GM23338 (cell line): ENCODE measurements around the gene MINDY3. TPM values are rescaled to one million over a fixed set of nuclear protein-coding genes. Genes with fewer than 3 reads are reported as not detected.

ENCODE experiments used
- ATAC-seq: fragments of 200-7000 bp; cut with Tn5 transposase; 3 replicates; pipeline ENCODE4 v1.9.1; 2020
- DNase-seq: peaks from one replicate; pipeline ENCODE4 v3.0.0-alpha.2; 2015; ENCODE audit warnings: low spot score
- H2AFZ ChIP-seq: fragments of 200-600 bp; sonication (generic); 2 replicates; pipeline ENCODE4 v1.8.0; 2016; ENCODE audit warnings: antibody characterized with exemption, mild to moderate bottlenecking, moderate library complexity
- H3F3A ChIP-seq: fragments of 200-600 bp; sonication (generic); replicated peaks from 2 replicates; pipeline ENCODE4 v1.8.0; 2017; ENCODE audit warnings: antibody characterized with exemption, mixed run types, low read depth
- H3K27ac ChIP-seq: fragments of 200-600 bp; sonication (generic); 2 replicates; pipeline ENCODE4 v1.6.1; 2016; ENCODE audit warnings: low read depth
- H3K27me3 ChIP-seq: fragments of 200-600 bp; sonication (generic); 2 replicates; pipeline ENCODE4 v1.8.0; 2016; ENCODE audit warnings: mild to moderate bottlenecking, mixed run types, moderate library complexity; ENCODE audit not compliant: insufficient read depth
- H3K36me3 ChIP-seq: fragments of 200-600 bp; sonication (generic); 2 replicates; pipeline ENCODE4 v1.8.0; 2016; ENCODE audit warnings: mild to moderate bottlenecking; ENCODE audit not compliant: insufficient read depth
- H3K4me1 ChIP-seq: fragments of 200-600 bp; sonication (generic); 2 replicates; pipeline ENCODE4 v1.8.0; 2016; ENCODE audit warnings: mild to moderate bottlenecking, moderate library complexity; ENCODE audit not compliant: insufficient read depth
- H3K4me2 ChIP-seq: fragments of 200-600 bp; sonication (generic); 2 replicates; pipeline ENCODE4 v1.7.1; 2017; ENCODE audit warnings: mixed run types
- H3K4me3 ChIP-seq: fragments of 200-600 bp; sonication (generic); 2 replicates; pipeline ENCODE4 v1.6.1; 2016; ENCODE audit warnings: mixed run types
- H3K79me2 ChIP-seq: fragments of 200-600 bp; sonication (generic); replicated peaks from 2 replicates; pipeline ENCODE4 v1.8.0; 2017; ENCODE audit warnings: mild to moderate bottlenecking; ENCODE audit not compliant: insufficient read depth
- H3K9me2 ChIP-seq: fragments of 200-600 bp; sonication (generic); 2 replicates; pipeline ENCODE4 v1.8.0; 2017; ENCODE audit not compliant: insufficient read depth
- H4K20me1 ChIP-seq: fragments of 200-600 bp; sonication (generic); replicated peaks from 2 replicates; pipeline ENCODE4 v1.8.0; 2017; ENCODE audit warnings: mild to moderate bottlenecking; ENCODE audit not compliant: insufficient read depth
- H3K27ac Mint-ChIP-seq: 2 replicates; pipeline ENCODE4 v1.8.0; 2020; ENCODE audit warnings: inconsistent platforms, mild to moderate bottlenecking, moderate library complexity, mixed read lengths
- H3K27me3 Mint-ChIP-seq: 3 replicates; pipeline ENCODE4 v1.8.0; 2022; ENCODE audit warnings: low read depth, mild to moderate bottlenecking, moderate library complexity, mixed read lengths, inconsistent platforms; ENCODE audit not compliant: insufficient read depth, poor library complexity
- H3K36me3 Mint-ChIP-seq: 3 replicates; pipeline ENCODE4 v1.8.0; 2021; ENCODE audit warnings: low read depth, mild to moderate bottlenecking, inconsistent platforms, moderate library complexity, mixed read lengths
- H3K4me1 Mint-ChIP-seq: 3 replicates; pipeline ENCODE4 v1.8.0; 2020; ENCODE audit warnings: mild to moderate bottlenecking, inconsistent platforms, mixed read lengths
- H3K4me3 Mint-ChIP-seq: 3 replicates; pipeline ENCODE4 v1.8.0; 2021; ENCODE audit warnings: moderate library complexity, mild to moderate bottlenecking, inconsistent platforms, mixed read lengths
- H3K9me3 Mint-ChIP-seq: 3 replicates; pipeline ENCODE4 v1.8.0; 2020; ENCODE audit warnings: moderate library complexity, mild to moderate bottlenecking, inconsistent platforms, mixed read lengths
- CREB1 ChIP-seq: fragments of 250-450 bp; sonication (Bioruptor Pico); IDR thresholded peaks from 2 replicates; pipeline ENCODE4 v1.5.0; 2020; ENCODE audit warnings: low read depth, mild to moderate bottlenecking, moderate library complexity
- ETS1 ChIP-seq: IDR thresholded peaks from 2 replicates; pipeline ENCODE4 v1.6.1; 2016; ENCODE audit warnings: antibody characterized with exemption
- EZH2 ChIP-seq: fragments of 200-600 bp; sonication (generic); IDR thresholded peaks from one replicate; pipeline ENCODE4 v1.8.0; 2017; ENCODE audit warnings: antibody characterized with exemption, mild to moderate bottlenecking, low read depth; ENCODE audit not compliant: unreplicated experiment
- EZH2phosphoT487 ChIP-seq: fragments of 200-600 bp; sonication (generic); IDR thresholded peaks from one replicate; pipeline ENCODE4 v1.8.1; 2018; ENCODE audit warnings: antibody characterized with exemption; ENCODE audit not compliant: unreplicated experiment
- JUNB ChIP-seq: IDR thresholded peaks from one replicate; pipeline ENCODE4 v1.6.1; 2016; ENCODE audit warnings: antibody characterized with exemption; ENCODE audit not compliant: unreplicated experiment
- NANOG ChIP-seq: IDR thresholded peaks from 2 replicates; pipeline ENCODE4 v1.6.1; 2016; ENCODE audit warnings: antibody characterized with exemption, borderline replicate concordance
- POLR2AphosphoS5 ChIP-seq: IDR thresholded peaks from 2 replicates; pipeline ENCODE4 v1.6.1; 2016; ENCODE audit warnings: antibody characterized with exemption, low read depth
- REST ChIP-seq: IDR thresholded peaks from one replicate; pipeline ENCODE4 v1.6.1; 2018; ENCODE audit warnings: antibody characterized with exemption; ENCODE audit not compliant: unreplicated experiment
- STAT1 ChIP-seq: IDR thresholded peaks from one replicate; pipeline ENCODE4 v1.6.1; 2016; ENCODE audit warnings: antibody characterized with exemption; ENCODE audit not compliant: unreplicated experiment
- ZNF114 ChIP-seq: fragments of 250-450 bp; sonication (Bioruptor Pico); IDR thresholded peaks from 2 replicates; pipeline ENCODE4 v1.5.0; 2020; ENCODE audit warnings: mild to moderate bottlenecking, moderate library complexity
- ZNF331 ChIP-seq: fragments of 250-450 bp; sonication (Bioruptor Pico); IDR thresholded peaks from 2 replicates; pipeline ENCODE4 v1.5.0; 2020; ENCODE audit warnings: low read depth, mild to moderate bottlenecking, moderate library complexity
- ZNF462 ChIP-seq: fragments of 250-450 bp; sonication (Bioruptor Pico); IDR thresholded peaks from 2 replicates; pipeline ENCODE4 v1.5.0; 2020; ENCODE audit warnings: mild to moderate bottlenecking, moderate library complexity
- polyA plus RNA-seq: library from polyadenylated mRNA; unstranded; fragments of >200 nt; fragmentation: Nextera tagmentation; extraction: Ambion mirVana; gene quantifications from 2 replicates; pipeline ENCODE4 v1.2.1, GENCODE V29; 2016
- total RNA-seq: library from RNA; depleted of rRNA; stranded (reverse); fragments of >200 nt; shearing (Covaris generic); gene quantifications from 2 replicates; pipeline ENCODE4 v1.2.3, GENCODE V29; 2014
- TF ChIP-seq, protein P1 (sequence below), 2 experiments: fragments of 200-600 bp in 1 of 2; sonication (generic) in 1 of 2; conservative IDR thresholded peaks; 2 replicates each; pipeline versions ENCODE4 v1.5.1 to v1.6.1; 2016 to 2017; ENCODE audit warnings: antibody characterized with exemption in 2 of 2, low read depth in 2 of 2, mild to moderate bottlenecking in 2 of 2, moderate library complexity in 1 of 2

The MINDY3 gene
- total and polyA plus RNA-seq, 2 experiments from 2014 or later = 10.2 to 13.6 TPM

DNA sequence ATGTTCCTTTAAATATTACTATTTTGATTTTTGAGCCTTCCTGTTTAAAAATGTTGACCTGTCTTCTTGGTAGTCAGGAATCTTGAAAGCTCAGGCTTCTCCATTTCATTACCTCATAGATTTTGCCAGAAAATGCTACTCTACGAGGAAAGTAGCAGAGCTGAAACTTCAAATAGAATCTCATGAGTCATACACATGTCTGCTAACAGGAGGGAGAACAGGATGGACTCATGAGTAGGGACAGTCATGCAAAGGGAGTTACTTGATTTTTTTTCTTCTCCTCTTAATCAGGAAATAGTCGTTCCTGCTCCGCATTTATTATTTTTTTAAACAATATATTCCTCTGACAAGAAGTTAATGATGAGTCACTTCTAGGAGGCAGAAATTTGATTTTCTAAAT lies 37.0 kb upstream of the MINDY3 start:
- Histone ChIP-seq H2AFZ (no peak overlapping the region), H3K27me3 (no peaks in the 10 kb centered on the region), H3K36me3 (no peaks in the 10 kb centered on the region), H3K9me2 (no peaks in the 10 kb centered on the region), H3K4me3 (no peak overlapping the region), H3F3A (no peaks in the 10 kb centered on the region), H3K79me2 (no peaks in the 10 kb centered on the region), H4K20me1 (no peaks in the 10 kb centered on the region), H3K4me2 (no peak overlapping the region), H3K4me1 (no peaks in the 10 kb centered on the region), H3K27ac (no peak overlapping the region)
- no peak overlapping the region for H3K27ac Mint-ChIP-seq
- no peak overlapping the region for H3K4me3 Mint-ChIP-seq
- no peaks in the 10 kb centered on the region for H3K9me3 Mint-ChIP-seq
- DNase-seq = no peak
- peaks cover 6% of the 10 kb centered on the region for H3K27me3 Mint-ChIP-seq
- no peak for ATAC-seq
- no peaks in the 10 kb centered on the region for H3K36me3 Mint-ChIP-seq
- peaks cover 8% of the 10 kb centered on the region for H3K4me1 Mint-ChIP-seq
- TF ChIP-seq NANOG (no peak), EZH2phosphoT487 (no peak), ZNF331 (CRISPR knock-in tag) (no peak), ETS1 (no peak), EZH2 (no peak), CREB1 (CRISPR knock-in tag) (no peak), REST (no peak), JUNB (no peak), ZNF114 (CRISPR knock-in tag) (no peak), STAT1 (no peak), ZNF462 (CRISPR knock-in tag) (no peak), POLR2AphosphoS5 (no peak)
- TF ChIP-seq, protein P1, sequence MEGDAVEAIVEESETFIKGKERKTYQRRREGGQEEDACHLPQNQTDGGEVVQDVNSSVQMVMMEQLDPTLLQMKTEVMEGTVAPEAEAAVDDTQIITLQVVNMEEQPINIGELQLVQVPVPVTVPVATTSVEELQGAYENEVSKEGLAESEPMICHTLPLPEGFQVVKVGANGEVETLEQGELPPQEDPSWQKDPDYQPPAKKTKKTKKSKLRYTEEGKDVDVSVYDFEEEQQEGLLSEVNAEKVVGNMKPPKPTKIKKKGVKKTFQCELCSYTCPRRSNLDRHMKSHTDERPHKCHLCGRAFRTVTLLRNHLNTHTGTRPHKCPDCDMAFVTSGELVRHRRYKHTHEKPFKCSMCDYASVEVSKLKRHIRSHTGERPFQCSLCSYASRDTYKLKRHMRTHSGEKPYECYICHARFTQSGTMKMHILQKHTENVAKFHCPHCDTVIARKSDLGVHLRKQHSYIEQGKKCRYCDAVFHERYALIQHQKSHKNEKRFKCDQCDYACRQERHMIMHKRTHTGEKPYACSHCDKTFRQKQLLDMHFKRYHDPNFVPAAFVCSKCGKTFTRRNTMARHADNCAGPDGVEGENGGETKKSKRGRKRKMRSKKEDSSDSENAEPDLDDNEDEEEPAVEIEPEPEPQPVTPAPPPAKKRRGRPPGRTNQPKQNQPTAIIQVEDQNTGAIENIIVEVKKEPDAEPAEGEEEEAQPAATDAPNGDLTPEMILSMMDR (conservative IDR thresholded peaks at IDR 0.05; ENCODE audit: low read depth in 2 of 2) = no peak
